ENCODE data around the gene TBX21.

- TF ChIP-seq CTCF (IDR thresholded peaks at IDR 0.05 in 2 of 3, conservative IDR thresholded peaks at IDR 0.05 in 1 of 3; ENCODE audit: borderline replicate concordance in 1 of 3, insufficient read depth in 1 of 3, low read depth in 2 of 3, low read length in 2 of 3): no peak
- TF ChIP-seq EZH2phosphoT487 (IDR thresholded peaks at IDR 0.05; ENCODE audit: borderline replicate concordance): no peak
- TF ChIP-seq TCF7L2 (IDR thresholded peaks at IDR 0.05; ENCODE audit: borderline replicate concordance, extremely low read depth, insufficient read depth, insufficient read length): no peak
- TF ChIP-seq ATF3 (IDR thresholded peaks at IDR 0.05): no peak
- TF ChIP-seq JUND (IDR thresholded peaks at IDR 0.05): no peak
- TF ChIP-seq EZH2 (IDR thresholded peaks at IDR 0.05): no peak
- TF ChIP-seq EGR1 (IDR thresholded peaks at IDR 0.05; ENCODE audit: low read depth): no peak
- TF ChIP-seq RAD21 (IDR thresholded peaks at IDR 0.05; ENCODE audit: low read depth): no peak
- TF ChIP-seq ELF1 (IDR thresholded peaks at IDR 0.05; ENCODE audit: borderline replicate concordance, low read depth): no peak
- no peak for TF ChIP-seq FOSL1 (IDR thresholded peaks at IDR 0.05; ENCODE audit: low read depth)
- TF ChIP-seq REST (IDR thresholded peaks at IDR 0.05; ENCODE audit: low read depth): no peak
Observed at GRCh38 chr17:47684025-47684424, 49.0 kb upstream of the TBX21 start.
